ENCODE measurements around the gene EPX.

Gene EPX

DNA sequence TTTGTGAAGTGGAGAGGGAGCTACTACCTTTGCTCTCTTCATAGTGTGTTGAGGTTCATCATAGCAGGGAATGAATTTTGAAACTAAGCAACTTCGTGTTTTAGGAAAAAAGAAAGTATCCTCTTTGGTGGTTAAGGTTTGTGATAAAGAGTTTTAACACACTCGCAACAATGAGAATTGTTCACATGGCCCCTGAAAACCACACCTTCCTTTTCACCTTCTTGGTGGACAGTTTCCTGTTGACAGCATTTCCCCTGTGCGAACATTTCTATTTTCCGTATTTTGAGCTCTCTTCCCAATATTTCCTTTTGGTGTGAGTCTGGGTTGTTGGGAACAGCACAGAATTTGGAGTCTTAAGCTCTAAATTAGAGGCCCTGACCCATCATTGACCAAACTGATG lies 21.9 kb upstream of the EPX start:
- TF ChIP-seq, protein P1, sequence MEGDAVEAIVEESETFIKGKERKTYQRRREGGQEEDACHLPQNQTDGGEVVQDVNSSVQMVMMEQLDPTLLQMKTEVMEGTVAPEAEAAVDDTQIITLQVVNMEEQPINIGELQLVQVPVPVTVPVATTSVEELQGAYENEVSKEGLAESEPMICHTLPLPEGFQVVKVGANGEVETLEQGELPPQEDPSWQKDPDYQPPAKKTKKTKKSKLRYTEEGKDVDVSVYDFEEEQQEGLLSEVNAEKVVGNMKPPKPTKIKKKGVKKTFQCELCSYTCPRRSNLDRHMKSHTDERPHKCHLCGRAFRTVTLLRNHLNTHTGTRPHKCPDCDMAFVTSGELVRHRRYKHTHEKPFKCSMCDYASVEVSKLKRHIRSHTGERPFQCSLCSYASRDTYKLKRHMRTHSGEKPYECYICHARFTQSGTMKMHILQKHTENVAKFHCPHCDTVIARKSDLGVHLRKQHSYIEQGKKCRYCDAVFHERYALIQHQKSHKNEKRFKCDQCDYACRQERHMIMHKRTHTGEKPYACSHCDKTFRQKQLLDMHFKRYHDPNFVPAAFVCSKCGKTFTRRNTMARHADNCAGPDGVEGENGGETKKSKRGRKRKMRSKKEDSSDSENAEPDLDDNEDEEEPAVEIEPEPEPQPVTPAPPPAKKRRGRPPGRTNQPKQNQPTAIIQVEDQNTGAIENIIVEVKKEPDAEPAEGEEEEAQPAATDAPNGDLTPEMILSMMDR (IDR thresholded peaks at IDR 0.05; ENCODE audit: low read depth, low read length): no peak
- DNase-seq (ENCODE audit: low read depth in 2 of 2): no peak
- H3K4me3 ChIP-seq (replicated peaks in 1 of 2; ENCODE audit: low read depth in 2 of 2, low read length in 2 of 2): no peak overlapping the region

DNA sequence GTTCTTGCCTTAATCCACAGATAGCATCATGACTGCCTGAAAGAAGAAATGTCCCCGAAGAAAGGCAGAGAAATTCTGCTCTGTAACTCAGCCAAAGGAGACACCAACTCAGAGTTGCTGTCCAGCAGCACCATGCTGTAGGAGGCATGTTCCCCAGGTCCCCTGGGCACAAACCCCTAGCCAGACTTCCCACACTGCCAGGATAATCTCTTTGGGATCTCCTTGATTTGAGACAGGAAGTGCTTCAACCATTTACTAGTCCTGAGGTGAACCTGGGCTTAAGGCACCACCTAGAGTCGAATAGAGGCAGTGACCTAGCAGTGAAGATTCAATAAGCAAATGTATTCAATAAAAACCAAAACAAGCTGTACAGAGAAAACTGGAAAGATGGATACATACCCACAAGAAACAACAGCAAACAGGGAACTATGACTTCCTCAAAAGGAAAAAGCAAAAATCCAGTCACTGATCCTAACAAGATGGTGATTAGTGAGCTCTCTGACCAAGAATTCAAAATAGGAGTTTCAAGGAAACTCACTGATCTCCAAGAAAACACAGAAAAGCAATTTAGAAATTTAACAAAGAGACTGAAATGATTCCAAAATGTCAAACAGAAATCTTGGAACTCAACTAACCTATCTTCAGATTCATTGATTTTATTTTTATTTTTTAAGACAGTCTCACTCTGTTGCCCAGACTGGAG lies 20.0 kb upstream of the EPX start:
- no peak overlapping the region for H3K4me3 ChIP-seq (replicated peaks in 1 of 2; ENCODE audit: low read depth in 2 of 2, low read length in 2 of 2)
- TF ChIP-seq, protein P1 (IDR thresholded peaks at IDR 0.05; ENCODE audit: low read depth, low read length): peak; percentile 43
- DNase-seq (ENCODE audit: low read depth in 2 of 2): peak; percentile 15 to 42

DNA sequence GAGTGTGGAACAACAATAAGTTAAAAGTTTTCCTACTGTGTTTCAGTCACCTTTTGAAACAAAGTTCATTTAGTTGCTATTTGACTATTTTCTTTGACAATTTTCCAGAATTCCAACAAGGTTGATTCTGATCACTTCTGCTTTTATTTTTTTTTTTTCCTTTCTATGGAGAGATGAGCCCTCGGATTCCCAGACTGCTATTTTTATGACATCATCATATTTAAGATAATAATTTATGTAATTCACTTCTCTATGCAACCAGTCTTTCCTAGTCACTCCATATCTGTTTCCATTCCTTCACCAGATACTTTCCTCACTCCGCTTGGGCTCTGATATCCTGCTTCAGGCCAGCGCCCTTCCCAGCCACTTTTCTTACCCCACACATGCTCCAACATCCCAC lies 17.7 kb upstream of the EPX start:
- TF ChIP-seq, protein P1 (IDR thresholded peaks at IDR 0.05; ENCODE audit: low read depth, low read length): no peak

DNA sequence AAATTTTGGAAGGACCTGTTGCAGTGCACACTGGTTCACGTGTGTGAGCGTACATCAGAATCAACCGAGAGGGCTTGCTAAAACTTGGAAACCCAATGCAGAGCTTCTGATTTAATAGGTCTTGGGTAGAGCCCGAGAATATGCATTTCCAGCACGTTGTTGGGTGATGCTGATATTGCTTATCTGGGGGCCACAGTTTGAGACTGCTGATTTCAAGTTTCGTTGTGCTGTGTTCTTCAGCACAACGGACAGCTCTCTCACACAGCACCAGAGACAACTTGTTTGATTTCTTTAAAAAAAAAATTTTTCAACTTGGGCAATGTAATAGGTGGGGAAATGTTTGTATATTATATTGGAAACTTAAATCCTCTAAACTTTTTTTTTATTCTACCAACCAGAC lies 16.3 kb upstream of the EPX start:
- TF ChIP-seq, protein P1 (IDR thresholded peaks at IDR 0.05; ENCODE audit: low read depth, low read length): no peak
- peak; percentile 14 to 26 for DNase-seq (ENCODE audit: low read depth in 2 of 2)
- H3K4me3 ChIP-seq (replicated peaks in 1 of 2; ENCODE audit: low read depth in 2 of 2, low read length in 2 of 2): no peak overlapping the region

More for the DNA sequence above, 17.7 kb upstream of the EPX start:
- DNase-seq (ENCODE audit: low read depth in 2 of 2): no peak
- H3K4me3 ChIP-seq (replicated peaks in 1 of 2; ENCODE audit: low read depth in 2 of 2, low read length in 2 of 2): no peak overlapping the region

DNA sequence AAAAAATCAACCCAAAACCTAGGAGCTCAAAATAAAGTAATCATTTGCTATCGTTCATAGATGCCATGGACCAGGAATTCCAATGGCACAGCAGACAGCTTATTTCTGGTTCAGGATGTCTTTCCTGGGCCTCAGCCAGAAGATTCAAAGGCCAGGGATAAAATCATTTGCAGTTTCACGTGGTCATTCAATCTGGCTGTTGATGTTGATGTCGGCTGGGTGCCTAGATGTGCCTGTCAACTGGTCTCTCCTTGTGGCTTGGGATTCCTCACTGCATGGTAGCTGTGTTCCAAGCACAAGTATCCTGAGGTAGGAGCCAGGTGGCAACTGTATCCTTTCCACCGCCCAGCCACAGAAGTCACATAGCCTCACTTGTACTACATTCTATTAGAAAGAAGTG lies 10.7 kb upstream of the EPX start:
- no peak overlapping the region for H3K4me3 ChIP-seq (replicated peaks in 1 of 2; ENCODE audit: low read depth in 2 of 2, low read length in 2 of 2)
- TF ChIP-seq, protein P1 (IDR thresholded peaks at IDR 0.05; ENCODE audit: low read depth, low read length): no peak
- no peak for DNase-seq (ENCODE audit: low read depth in 2 of 2)

DNA sequence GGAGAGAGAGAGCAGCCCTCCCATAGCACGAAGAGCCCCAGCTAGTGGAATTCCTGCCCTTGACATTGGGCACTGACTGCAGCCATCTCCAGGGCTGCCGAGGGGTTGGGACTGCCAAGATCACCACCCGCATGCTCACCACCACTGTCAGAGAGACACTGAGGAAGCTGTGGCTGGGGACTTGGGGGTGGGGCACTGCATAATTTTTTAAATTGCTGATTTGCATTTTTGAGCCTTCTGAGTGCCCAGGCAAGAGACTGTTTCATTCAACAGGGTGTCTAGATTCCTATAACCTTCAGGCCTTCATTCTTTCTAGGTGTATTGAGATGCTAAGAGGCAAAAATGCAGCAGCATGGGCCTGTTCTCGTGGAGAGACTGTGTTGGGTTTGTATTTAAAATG lies 9.0 kb upstream of the EPX start:
- no peak for DNase-seq (ENCODE audit: low read depth in 2 of 2)
- H3K4me3 ChIP-seq (replicated peaks in 1 of 2; ENCODE audit: low read depth in 2 of 2, low read length in 2 of 2): no peak overlapping the region
- TF ChIP-seq, protein P1 (IDR thresholded peaks at IDR 0.05; ENCODE audit: low read depth, low read length): no peak

Measured in cardiac fibroblast (primary cell).